ENCODE measurements around the gene FADS6.
"Not testable (repeated sequence)": the region's sequence is repeated elsewhere in the genome, so short reads cannot be mapped to it uniquely, and the experiment has no call there.

DNA sequence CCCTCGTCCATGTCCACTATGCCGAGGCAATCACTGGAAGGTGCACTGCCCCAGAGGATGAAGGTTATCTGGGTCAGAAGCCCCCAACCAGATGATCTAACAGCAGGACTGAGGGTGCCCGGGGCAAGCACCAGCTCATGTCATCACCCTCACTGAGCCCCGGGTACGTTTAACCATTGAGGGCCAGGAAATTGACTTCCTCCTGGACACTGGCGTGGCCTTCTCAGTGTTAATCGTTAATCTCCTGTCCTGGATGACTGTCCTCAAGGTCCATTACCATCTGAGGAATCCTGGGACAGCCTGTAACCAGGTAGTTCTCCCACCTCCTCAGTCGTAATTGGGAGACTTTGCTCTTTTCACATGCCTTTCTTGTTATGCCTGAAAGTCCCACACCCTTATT, 18.0 kb upstream of the FADS6 start:
- not testable (repeated sequence) for TF ChIP-seq RAD21 (conservative IDR thresholded peaks at IDR 0.05); EZH2 (IDR thresholded peaks at IDR 0.05; ENCODE audit: borderline replicate concordance, insufficient read depth, low read length, poor library complexity, severe bottlenecking); TAF1 (IDR thresholded peaks at IDR 0.05; ENCODE audit: low read depth); POLR2AphosphoS5 (IDR thresholded peaks at IDR 0.05)
- TF ChIP-seq, protein P1, sequence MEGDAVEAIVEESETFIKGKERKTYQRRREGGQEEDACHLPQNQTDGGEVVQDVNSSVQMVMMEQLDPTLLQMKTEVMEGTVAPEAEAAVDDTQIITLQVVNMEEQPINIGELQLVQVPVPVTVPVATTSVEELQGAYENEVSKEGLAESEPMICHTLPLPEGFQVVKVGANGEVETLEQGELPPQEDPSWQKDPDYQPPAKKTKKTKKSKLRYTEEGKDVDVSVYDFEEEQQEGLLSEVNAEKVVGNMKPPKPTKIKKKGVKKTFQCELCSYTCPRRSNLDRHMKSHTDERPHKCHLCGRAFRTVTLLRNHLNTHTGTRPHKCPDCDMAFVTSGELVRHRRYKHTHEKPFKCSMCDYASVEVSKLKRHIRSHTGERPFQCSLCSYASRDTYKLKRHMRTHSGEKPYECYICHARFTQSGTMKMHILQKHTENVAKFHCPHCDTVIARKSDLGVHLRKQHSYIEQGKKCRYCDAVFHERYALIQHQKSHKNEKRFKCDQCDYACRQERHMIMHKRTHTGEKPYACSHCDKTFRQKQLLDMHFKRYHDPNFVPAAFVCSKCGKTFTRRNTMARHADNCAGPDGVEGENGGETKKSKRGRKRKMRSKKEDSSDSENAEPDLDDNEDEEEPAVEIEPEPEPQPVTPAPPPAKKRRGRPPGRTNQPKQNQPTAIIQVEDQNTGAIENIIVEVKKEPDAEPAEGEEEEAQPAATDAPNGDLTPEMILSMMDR (IDR thresholded peaks at IDR 0.05; ENCODE audit: poor library complexity, severe bottlenecking), result not testable (repeated sequence)
- TF ChIP-seq, protein P2, sequence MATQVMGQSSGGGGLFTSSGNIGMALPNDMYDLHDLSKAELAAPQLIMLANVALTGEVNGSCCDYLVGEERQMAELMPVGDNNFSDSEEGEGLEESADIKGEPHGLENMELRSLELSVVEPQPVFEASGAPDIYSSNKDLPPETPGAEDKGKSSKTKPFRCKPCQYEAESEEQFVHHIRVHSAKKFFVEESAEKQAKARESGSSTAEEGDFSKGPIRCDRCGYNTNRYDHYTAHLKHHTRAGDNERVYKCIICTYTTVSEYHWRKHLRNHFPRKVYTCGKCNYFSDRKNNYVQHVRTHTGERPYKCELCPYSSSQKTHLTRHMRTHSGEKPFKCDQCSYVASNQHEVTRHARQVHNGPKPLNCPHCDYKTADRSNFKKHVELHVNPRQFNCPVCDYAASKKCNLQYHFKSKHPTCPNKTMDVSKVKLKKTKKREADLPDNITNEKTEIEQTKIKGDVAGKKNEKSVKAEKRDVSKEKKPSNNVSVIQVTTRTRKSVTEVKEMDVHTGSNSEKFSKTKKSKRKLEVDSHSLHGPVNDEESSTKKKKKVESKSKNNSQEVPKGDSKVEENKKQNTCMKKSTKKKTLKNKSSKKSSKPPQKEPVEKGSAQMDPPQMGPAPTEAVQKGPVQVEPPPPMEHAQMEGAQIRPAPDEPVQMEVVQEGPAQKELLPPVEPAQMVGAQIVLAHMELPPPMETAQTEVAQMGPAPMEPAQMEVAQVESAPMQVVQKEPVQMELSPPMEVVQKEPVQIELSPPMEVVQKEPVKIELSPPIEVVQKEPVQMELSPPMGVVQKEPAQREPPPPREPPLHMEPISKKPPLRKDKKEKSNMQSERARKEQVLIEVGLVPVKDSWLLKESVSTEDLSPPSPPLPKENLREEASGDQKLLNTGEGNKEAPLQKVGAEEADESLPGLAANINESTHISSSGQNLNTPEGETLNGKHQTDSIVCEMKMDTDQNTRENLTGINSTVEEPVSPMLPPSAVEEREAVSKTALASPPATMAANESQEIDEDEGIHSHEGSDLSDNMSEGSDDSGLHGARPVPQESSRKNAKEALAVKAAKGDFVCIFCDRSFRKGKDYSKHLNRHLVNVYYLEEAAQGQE (IDR thresholded peaks at IDR 0.05; ENCODE audit: borderline replicate concordance), result not testable (repeated sequence)
